Neural crest cell (in vitro differentiated cells): ENCODE measurements around the gene MBD3L2. TPM values are rescaled to one million over a fixed set of nuclear protein-coding genes. Genes with fewer than 3 reads are reported as not detected.
"Not testable (repeated sequence)": the region's sequence is repeated elsewhere in the genome, so short reads cannot be mapped to it uniquely, and the experiment has no call there.

Source experiments
- DNase-seq: peaks from one replicate; pipeline ENCODE4 v3.0.0; 2021; ENCODE audit warnings: low read depth, mixed read lengths, low spot score
- H3K27ac Mint-ChIP-seq: one replicate; pipeline ENCODE4 v1.8.0; 2021; ENCODE audit warnings: mild to moderate bottlenecking, mixed read lengths; ENCODE audit not compliant: unreplicated experiment
- H3K27me3 Mint-ChIP-seq: 2 replicates; pipeline ENCODE4 v1.8.0; 2021; ENCODE audit warnings: low read depth, mild to moderate bottlenecking, mixed read lengths
- H3K36me3 Mint-ChIP-seq: 2 replicates; pipeline ENCODE4 v1.8.0; 2021; ENCODE audit warnings: low read depth, mild to moderate bottlenecking, mixed read lengths
- H3K4me1 Mint-ChIP-seq: 2 replicates; pipeline ENCODE4 v1.8.0; 2021; ENCODE audit warnings: mixed read lengths
- H3K4me3 Mint-ChIP-seq: one replicate; pipeline ENCODE4 v1.8.0; 2021; ENCODE audit warnings: mild to moderate bottlenecking, mixed read lengths
- H3K9me3 Mint-ChIP-seq: 2 replicates; pipeline ENCODE4 v1.8.0; 2021; ENCODE audit warnings: mixed read lengths
- CTCF ChIP-seq: fragments of 200-600 bp; sonication (generic); conservative IDR thresholded peaks from 2 replicates; pipeline ENCODE4 v1.5.0; 2021; ENCODE audit warnings: antibody characterized with exemption, mild to moderate bottlenecking
- long read RNA-seq: library from polyadenylated mRNA; unstranded; transcript quantifications from one replicate; pipeline ENCODE4 v2.0.0, GENCODE V29; 2020
- total RNA-seq: library from RNA; stranded (reverse); gene quantifications from 2 replicates; pipeline ENCODE4 v1.2.1, GENCODE V29; 2021

The MBD3L2 gene
- total RNA-seq: not detected in 2 replicates
- long read RNA-seq: 0 reads

GRCh38 chr19:7049021-7049420, at the start of gene MBD3L2:
TSS of gene MBD3L2 (plus strand) at chr19:7049321. CDS start at chr19:7049374, 53 bp downstream.
- not testable (repeated sequence) for DNase-seq, H3K36me3 Mint-ChIP-seq, H3K27ac Mint-ChIP-seq, H3K27me3 Mint-ChIP-seq, H3K4me1 Mint-ChIP-seq, H3K9me3 Mint-ChIP-seq, H3K4me3 Mint-ChIP-seq

- no peak overlapping the region for H3K4me3 Mint-ChIP-seq
- no peak overlapping the region for H3K27ac Mint-ChIP-seq
- peaks cover 39% of the 10 kb centered on the region for H3K27me3 Mint-ChIP-seq
- TF ChIP-seq CTCF: no peak
- H3K36me3 Mint-ChIP-seq: peaks cover 6% of the 10 kb centered on the region
- no peak for DNase-seq
- H3K9me3 Mint-ChIP-seq: peaks cover 10% of the 10 kb centered on the region
- H3K4me1 Mint-ChIP-seq: no peaks in the 10 kb centered on the region
Measured at GRCh38 chr19:6999933-7000332, 49.2 kb upstream of the MBD3L2 start.

DNA sequence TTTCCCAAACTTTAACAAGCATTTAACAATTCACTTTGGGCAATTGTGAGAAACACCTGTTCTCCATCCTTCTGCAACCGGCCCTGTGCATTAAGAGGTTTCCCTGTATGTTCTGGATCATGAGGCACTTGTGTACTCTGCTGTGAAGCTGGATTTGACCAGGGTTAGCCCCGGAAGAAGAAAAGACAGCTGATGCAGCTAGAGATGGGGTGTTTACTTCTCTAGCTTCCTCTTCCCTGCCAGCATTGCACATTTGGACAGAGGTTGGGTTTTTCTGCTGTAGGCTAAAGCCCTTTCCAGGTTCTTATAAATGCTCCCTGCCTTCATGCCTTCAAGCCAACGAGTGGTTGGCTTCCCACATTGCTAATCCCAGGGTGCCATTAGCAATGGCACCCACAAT, 48.8 kb upstream of the MBD3L2 start:
- Mint-ChIP-seq H3K4me3 (no peak overlapping the region), H3K27ac (no peak overlapping the region), H3K36me3 (peaks cover 2% of the 10 kb centered on the region), H3K9me3 (peaks cover 6% of the 10 kb centered on the region), H3K27me3 (peaks cover 38% of the 10 kb centered on the region), H3K4me1 (no peaks in the 10 kb centered on the region)
- DNase-seq: no peak
- no peak for TF ChIP-seq CTCF

DNA sequence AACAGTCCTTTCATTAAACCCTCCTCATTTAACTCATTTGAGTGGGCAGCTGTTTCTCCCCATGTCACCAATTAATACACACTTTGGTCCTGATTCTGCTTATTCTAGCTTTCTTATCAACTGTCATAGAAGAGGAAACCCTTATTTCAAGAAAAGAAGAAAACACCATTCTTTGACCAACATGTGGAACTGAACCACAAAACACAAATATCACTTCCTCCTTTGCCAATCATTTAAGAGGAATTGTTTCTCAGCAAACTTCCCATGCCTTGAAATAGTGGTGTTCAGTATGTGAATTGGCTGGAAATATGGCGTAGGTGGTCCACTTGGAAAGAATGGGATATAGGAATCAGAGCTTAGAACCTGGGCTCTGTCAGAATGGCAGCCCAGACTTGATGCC, 48.3 kb upstream of the MBD3L2 start:
- TF ChIP-seq CTCF: no peak
- Mint-ChIP-seq H3K27ac (no peak overlapping the region), H3K36me3 (no peaks in the 10 kb centered on the region), H3K27me3 (peaks cover 36% of the 10 kb centered on the region), H3K9me3 (peaks cover 4% of the 10 kb centered on the region), H3K4me3 (no peak overlapping the region), H3K4me1 (no peaks in the 10 kb centered on the region)
- DNase-seq: no peak

DNA sequence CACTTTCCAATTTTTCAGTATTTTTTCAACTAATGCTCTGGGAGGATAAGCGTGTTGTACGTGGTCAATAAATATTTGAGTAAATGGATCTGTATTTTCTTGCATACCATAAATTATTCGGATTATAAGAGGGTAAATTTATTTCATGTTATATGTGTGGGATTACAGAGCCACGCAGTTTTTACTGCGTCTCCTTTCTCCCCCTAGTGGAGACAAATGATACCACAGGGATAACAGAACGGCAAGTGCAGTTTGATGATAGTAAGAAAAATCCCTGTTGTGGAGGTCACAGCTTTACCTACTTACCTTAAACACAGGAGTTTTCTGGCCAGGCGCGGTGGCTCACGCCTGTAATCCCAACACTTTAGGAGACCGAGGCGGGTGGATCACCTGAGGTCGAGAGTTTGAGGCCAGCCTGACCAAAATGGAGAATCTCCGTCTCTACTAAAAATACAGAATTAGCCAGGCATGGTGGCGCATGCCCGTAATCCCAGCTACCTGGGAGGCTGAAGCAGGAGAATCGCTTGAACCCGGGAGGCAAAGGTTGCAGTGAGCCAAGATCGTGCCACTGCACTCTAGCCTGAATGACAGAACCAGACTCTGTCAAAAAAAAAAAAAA, 44.7 kb upstream of the MBD3L2 start:
- H3K4me3 Mint-ChIP-seq: no peak overlapping the region
- H3K9me3 Mint-ChIP-seq: peaks cover 4% of the 10 kb centered on the region
- no peaks in the 10 kb centered on the region for H3K4me1 Mint-ChIP-seq
- peak; percentile 10 for DNase-seq
- H3K36me3 Mint-ChIP-seq: no peaks in the 10 kb centered on the region
- peak; percentile 83 for TF ChIP-seq CTCF
- H3K27ac Mint-ChIP-seq: no peak overlapping the region
- peaks cover 27% of the 10 kb centered on the region for H3K27me3 Mint-ChIP-seq

DNA sequence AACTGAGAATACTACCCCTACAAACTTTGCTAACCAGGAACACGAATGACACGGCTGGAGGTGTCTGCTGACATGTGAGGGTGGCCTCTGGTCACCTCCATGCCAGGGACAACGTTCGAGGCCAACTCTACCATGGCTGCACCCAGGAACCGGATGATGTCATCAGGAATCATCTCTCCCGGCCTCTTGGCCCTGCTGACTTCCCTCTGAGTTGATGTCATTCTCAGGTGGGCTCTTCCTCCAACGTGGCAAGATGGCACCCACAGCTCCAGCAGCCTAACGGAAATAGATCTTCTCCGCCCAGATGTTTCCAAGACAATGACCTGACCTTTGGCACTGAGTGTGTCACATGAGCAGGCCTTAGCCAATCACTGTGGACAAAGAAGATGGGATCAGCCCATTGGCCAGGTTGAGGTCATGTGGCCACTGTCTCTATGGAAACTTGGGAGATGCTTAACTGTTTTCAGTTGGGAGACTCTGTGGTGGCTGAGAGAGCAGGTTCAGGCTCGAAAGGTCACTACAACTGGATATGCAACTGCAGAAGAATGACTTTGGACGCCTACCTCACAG, 42.9 kb upstream of the MBD3L2 start:
- TF ChIP-seq CTCF: no peak
- peaks cover 12% of the 10 kb centered on the region for H3K27me3 Mint-ChIP-seq
- H3K4me1 Mint-ChIP-seq: no peaks in the 10 kb centered on the region
- H3K4me3 Mint-ChIP-seq: no peak overlapping the region
- H3K36me3 Mint-ChIP-seq: no peaks in the 10 kb centered on the region
- DNase-seq: no peak
- peaks cover 6% of the 10 kb centered on the region for H3K9me3 Mint-ChIP-seq
- H3K27ac Mint-ChIP-seq: no peak overlapping the region
